HG03571 (cell line): ENCODE measurements around the gene KRTAP4-4.

Experiments used
- ATAC-seq: cut with Tn5 transposase; IDR thresholded peaks from one replicate; pipeline ENCODE4 v1.9.1; 2021; ENCODE audit not compliant: unreplicated experiment

The KRTAP4-4 gene

GRCh38 chr17:41116297-41116696, 44.3 kb downstream of the KRTAP4-4 start:
- ATAC-seq = no peak

GRCh38 chr17:41111151-41111885, 49.2 kb downstream of the KRTAP4-4 start:
- ATAC-seq = no peak
